Chondrocyte (in vitro differentiated cells): ENCODE data around the gene CFP. TPM values are rescaled to one million over a fixed set of nuclear protein-coding genes. Genes with fewer than 3 reads are reported as not detected.
A peak's percentile ranks its signal among the peaks of the same experiment; 100 is the strongest.

Experiments
- DNase-seq: peaks from one replicate; pipeline ENCODE4 v3.0.0; 2021; ENCODE audit warnings: mixed read lengths, low spot score
- H3K27ac Mint-ChIP-seq: one replicate; pipeline ENCODE4 v1.8.0; 2021; ENCODE audit warnings: mild to moderate bottlenecking, moderate library complexity, mixed read lengths; ENCODE audit not compliant: unreplicated experiment
- H3K27me3 Mint-ChIP-seq: 2 replicates; pipeline ENCODE4 v1.8.0; 2021; ENCODE audit warnings: low read depth, mixed read lengths
- H3K36me3 Mint-ChIP-seq: 2 replicates; pipeline ENCODE4 v1.8.0; 2021; ENCODE audit warnings: low read depth, mixed read lengths
- H3K4me1 Mint-ChIP-seq: 2 replicates; pipeline ENCODE4 v1.8.0; 2021; ENCODE audit warnings: low read depth, mild to moderate bottlenecking, mixed read lengths
- H3K4me3 Mint-ChIP-seq: one replicate; pipeline ENCODE4 v1.8.0; 2021; ENCODE audit warnings: mild to moderate bottlenecking, moderate library complexity, mixed read lengths; ENCODE audit not compliant: unreplicated experiment
- H3K9me3 Mint-ChIP-seq: 2 replicates; pipeline ENCODE4 v1.8.0; 2021; ENCODE audit warnings: low read depth, mixed read lengths
- CTCF ChIP-seq: fragments of 200-600 bp; sonication (generic); IDR thresholded peaks from 2 replicates; pipeline ENCODE4 v1.5.0; 2021; ENCODE audit warnings: antibody characterized with exemption, mild to moderate bottlenecking, moderate library complexity
- total RNA-seq: library from RNA; stranded (reverse); gene quantifications from 3 replicates; pipeline ENCODE4 v1.2.1, GENCODE V29; 2021

CFP gene
- total RNA-seq, 1 donor from 2014 or later, result 0.87 TPM

- Mint-ChIP-seq H3K36me3 (no peaks in the 10 kb centered on the region), H3K9me3 (no peaks in the 10 kb centered on the region), H3K27me3 (no peaks in the 10 kb centered on the region), H3K4me1 (peaks cover 44% of the 10 kb centered on the region), H3K27ac (peak overlapping the region; percentile 29), H3K4me3 (no peak overlapping the region)
- TF ChIP-seq CTCF, result no peak
- no peak for DNase-seq
Observed at GRCh38 chrX:47577901-47578300, 51.8 kb downstream of the CFP start.

GRCh38 chrX:47577424-47577823, 52.3 kb downstream of the CFP start:
- H3K9me3 Mint-ChIP-seq, result no peaks in the 10 kb centered on the region
- no peak for TF ChIP-seq CTCF
- no peak overlapping the region for H3K4me3 Mint-ChIP-seq
- H3K4me1 Mint-ChIP-seq, result peaks cover 47% of the 10 kb centered on the region
- DNase-seq, result no peak
- no peaks in the 10 kb centered on the region for H3K27me3 Mint-ChIP-seq
- H3K36me3 Mint-ChIP-seq, result peaks cover 1% of the 10 kb centered on the region
- peak overlapping the region; percentile 56 for H3K27ac Mint-ChIP-seq

GRCh38 chrX:47576021-47576898, 53.5 kb downstream of the CFP start:
- H3K4me1 Mint-ChIP-seq, result peaks cover 39% of the 10 kb centered on the region
- DNase-seq, result no peak
- peaks cover 3% of the 10 kb centered on the region for H3K36me3 Mint-ChIP-seq
- no peak for TF ChIP-seq CTCF
- H3K4me3 Mint-ChIP-seq, result no peak overlapping the region
- no peaks in the 10 kb centered on the region for H3K9me3 Mint-ChIP-seq
- H3K27me3 Mint-ChIP-seq, result no peaks in the 10 kb centered on the region
- peak overlapping the region; percentile 1 for H3K27ac Mint-ChIP-seq

GRCh38 chrX:47574547-47575301, 55.0 kb downstream of the CFP start:
- H3K36me3 Mint-ChIP-seq, result peaks cover 3% of the 10 kb centered on the region
- H3K27me3 Mint-ChIP-seq, result no peaks in the 10 kb centered on the region
- peak overlapping the region; percentile 22 for H3K4me3 Mint-ChIP-seq

More at GRCh38 chrX:47574547-47575301, 55.0 kb downstream of the CFP start:
- Mint-ChIP-seq H3K9me3 (no peaks in the 10 kb centered on the region), H3K4me1 (peaks cover 37% of the 10 kb centered on the region), H3K27ac (peak overlapping the region; percentile 64)
- no peak for TF ChIP-seq CTCF
- DNase-seq, result no peak
